CD4-positive, alpha-beta T cell treated with Interleukin-4 for 1 hour (primary cell): ENCODE data around the gene GSPT1.
A peak's percentile ranks its signal among the peaks of the same experiment; 100 is the strongest.
"Not testable (repeated sequence)": the region's sequence is repeated elsewhere in the genome, so short reads cannot be mapped to it uniquely, and the experiment has no call there.

Experiments
- DNase-seq, 2 donors: peaks; one replicate each; pipeline ENCODE4 v3.0.0-alpha.2; 2020 to 2022

GSPT1 gene

DNA sequence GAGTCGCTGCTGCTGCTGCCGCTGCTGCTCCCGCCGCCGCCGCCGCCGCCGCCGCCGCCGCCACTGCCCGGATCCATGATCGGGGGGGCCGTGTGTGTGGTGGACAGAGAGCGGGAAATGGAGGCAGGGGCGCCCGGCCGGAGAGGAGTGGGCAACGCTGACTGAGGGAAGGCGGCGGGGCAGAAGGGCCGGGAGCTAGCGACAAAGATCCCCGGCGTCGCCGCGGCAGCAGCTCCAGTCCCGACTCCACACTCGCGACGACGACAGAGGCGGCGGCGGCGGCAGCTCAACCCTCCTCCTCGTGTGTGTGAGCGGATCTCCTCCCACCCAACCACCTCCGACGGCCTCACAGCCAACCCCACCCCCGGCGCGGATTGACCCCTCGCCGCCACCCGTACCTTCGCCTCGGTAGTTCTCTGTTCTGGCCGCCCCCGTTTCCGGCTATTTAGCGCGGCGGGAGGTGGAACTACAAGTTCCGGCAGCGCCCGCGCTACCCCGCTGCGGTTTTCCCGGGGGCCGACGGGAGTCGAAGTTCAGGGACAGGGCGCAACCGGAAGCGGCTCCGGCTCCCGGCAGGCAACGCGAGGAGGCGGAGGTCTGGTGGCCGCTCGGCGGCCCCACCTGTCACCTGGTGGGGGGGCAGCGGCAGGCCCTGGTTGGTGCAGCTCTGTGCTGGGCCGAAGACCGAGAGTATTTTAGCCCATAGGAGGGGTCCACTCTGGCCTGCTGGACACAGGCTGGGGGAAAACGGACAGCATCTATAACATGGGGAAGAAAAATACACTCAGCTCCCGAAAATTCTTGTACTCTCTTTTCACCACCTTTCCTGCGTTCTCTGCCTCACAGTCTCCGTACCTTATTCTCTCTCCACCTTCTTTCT, at the start of gene GSPT1:
Gene GSPT1 (minus strand): TSS at position 313 of the 880 bp plus-strand sequence. CDS start 236 bp downstream, at position 77.
- DNase-seq, result peak; percentile 98 to 99

DNA sequence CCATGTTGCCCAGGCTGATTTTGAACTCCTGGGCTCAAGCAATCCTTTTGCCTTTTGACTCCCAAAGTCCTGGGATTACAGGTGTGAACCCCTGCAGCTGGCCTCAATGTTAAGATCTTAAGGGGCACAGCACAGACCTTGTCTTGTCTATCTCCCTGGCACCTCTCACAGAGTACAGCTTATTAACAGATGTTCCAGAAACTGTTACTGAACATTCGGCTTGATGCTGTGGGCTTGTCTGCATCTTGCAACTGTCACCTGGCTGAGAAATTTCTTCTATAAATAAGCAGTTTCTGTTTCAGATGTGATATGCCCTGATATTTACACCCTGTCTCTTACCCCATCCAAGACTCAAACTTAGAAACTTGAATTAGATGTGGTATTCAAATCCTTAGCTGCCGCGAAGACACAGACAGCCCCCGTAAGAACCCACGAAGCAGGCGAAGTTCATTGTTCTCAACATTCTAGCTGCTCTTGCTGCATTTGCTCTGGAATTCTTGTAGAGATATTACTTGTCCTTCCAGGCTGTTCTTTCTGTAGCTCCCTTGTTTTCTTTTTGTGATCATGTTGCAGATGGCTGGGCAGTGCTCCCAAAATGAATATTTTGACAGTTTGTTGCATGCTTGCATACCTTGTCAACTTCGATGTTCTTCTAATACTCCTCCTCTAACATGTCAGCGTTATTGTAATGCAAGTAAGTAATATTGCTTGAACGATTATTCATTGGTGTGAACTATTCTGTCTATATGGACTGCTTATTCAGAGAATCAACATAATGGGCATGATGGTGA, 49.2 kb upstream of the GSPT1 start, which contains the start of gene TNFRSF17:
Gene TNFRSF17 (plus strand): TSS at position 450 of the 791 bp plus-strand sequence. CDS start 115 bp downstream, at position 565.
- DNase-seq, result no peak

- DNase-seq, result no peak
Measured at GRCh38 chr16:11963706-11964105, 48.0 kb upstream of the GSPT1 start.

DNA sequence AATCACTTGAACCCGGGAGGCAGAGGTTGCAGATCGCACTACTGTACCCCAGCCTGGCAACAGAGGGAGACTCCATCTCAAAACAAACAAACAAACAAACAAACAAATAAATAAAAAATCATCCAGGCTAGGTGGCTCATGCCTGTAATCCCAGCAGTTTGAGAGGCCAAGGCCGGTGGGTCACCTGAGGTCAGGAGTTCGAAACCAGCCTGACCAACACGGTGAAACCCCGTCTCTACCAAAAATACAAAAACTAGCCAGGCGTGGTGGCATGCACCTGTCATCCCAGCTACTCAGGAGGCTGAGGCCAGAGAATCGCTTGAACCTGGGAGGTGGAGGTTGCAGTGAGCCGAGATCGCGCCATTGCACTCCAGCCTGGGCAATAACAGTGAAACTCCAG, 47.2 kb upstream of the GSPT1 start:
- not testable (repeated sequence) for DNase-seq

- not testable (repeated sequence) for DNase-seq
Measured at GRCh38 chr16:11962457-11962856, 46.7 kb upstream of the GSPT1 start.

DNA sequence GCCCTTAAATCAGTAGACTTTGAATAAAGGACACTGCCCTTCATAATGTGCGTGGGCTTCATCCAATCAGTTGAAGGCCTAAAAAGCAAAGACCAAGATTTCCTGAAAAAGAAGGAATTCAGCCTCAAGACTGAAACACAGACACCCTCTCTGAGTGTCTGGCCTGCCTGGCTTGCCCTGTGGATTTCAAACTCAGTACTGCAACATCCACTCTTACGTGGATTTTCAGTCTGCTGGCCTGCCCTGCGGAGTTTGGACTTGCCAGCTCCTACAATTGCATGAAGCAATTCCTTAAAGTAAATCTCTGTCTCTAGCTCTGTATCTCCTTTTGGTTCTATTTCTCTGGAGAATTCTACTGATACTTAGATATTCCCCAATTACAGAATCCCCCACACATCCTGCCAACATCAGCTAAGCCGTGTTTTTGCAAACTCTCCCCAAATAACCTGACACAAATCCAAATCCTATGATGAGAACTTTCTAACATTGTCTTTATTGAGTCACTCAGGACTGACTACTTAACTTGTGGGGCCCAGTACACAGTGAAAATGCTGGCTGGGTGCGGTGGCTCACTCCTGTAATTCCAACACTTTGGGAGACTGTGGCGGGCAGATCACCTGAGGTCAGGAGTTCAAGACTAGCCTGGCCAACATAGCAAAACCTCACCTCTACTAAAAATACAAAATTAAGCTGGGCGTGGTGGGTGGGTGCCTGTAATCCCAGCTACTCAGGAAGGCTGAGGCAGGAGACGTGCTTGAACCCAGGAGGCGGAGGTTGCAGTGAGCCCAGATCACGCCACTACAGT, 42.0 kb upstream of the GSPT1 start:
- no peak for DNase-seq

GRCh38 chr16:11956558-11956957, 40.8 kb upstream of the GSPT1 start:
- no peak for DNase-seq

- DNase-seq, result no peak
Measured at GRCh38 chr16:11955713-11956123, 40.0 kb upstream of the GSPT1 start.

DNA sequence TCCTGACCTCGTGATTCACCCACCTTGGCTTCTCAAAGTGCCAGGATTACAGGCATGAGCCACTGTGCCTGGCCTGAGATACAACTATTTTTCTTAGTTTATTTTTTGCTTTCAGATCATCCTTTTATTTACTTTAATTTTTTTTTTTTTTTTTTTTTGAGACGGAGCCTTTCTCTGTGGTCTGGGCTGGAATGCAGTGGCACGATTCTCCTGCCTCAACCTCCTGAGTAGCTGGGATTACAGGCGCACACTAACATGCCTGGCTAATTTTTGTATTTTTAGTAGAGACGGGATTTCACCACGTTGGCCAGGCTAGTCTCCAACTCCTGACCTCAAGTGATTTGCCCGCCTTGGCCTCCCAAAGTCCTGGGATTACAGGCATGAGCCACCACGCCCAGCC, 37.8 kb upstream of the GSPT1 start:
- DNase-seq, result not testable (repeated sequence)

- DNase-seq, result no peak
Measured at GRCh38 chr16:11950388-11950787, 34.6 kb upstream of the GSPT1 start.

DNA sequence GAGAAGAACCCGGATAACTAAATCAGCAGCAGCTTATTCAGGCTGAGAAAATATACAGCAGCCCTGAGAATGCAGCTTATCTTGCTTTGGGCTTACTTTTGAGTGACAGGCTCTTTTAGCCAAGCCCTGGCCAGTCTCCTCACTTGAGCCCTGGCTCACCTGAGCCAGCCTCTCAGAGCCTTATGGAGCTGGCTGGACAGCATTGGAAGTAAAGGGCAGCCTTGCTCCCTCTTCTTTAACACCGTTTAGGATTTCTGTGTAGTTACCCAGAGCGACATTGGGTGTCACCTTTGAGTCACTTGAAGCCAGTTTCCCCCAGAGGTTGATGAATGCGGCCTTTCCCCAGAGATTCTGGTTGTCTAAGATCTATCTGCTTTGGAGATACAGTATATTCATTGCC, 33.8 kb upstream of the GSPT1 start:
- peak; percentile 22 to 40 for DNase-seq

DNA sequence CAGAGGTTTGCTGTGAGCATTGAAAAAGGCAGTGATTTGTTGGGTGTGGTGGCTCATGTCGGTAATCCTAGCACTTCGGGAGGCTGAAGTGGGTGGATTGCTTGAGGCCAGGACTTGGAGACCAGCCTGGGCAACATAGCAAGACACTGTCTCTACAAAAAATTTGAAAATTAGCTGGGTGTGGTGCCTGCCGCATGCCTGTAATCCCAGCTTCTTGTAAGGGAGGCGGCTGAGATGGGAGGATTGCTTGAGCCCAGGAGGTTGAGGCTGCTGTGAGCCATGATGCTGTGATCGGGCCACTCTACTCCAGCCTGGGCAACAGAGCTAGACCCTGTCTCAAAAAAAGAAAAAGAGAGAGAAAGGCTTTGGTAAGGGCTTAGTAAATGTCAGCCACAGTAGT, 33.1 kb upstream of the GSPT1 start:
- no peak for DNase-seq

DNA sequence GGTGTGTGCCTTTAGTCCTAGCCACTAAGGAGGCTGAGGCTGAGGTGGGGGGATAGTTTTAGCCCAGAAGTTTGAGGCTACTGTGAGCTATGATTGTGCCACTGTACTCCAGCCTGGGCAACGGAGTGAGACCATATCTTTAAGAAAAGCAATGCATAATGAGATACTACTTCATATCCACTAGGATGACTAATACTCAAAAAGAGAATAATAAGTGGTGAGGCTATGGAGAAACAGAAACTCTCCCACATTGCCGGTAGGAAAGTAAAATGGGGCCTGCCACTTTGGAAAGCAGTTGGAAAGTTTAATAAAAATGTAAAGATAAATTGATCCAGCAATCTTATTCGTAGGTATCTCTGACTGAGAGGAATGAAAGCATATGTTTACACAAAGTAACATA, 30.7 kb upstream of the GSPT1 start:
- DNase-seq, result no peak

GRCh38 chr16:11941945-11942344, 26.2 kb upstream of the GSPT1 start, which contains the start of gene NPIPB2:
NPIPB2 (minus strand) TSS chr16:11942045; CDS start chr16:11942045, 0 bp downstream.
- DNase-seq, result not testable (repeated sequence)

- not testable (repeated sequence) for DNase-seq
Measured at GRCh38 chr16:11927350-11927749, 11.6 kb upstream of the GSPT1 start.

GRCh38 chr16:11924046-11924445, 8.3 kb upstream of the GSPT1 start:
- DNase-seq, result not testable (repeated sequence)

DNA sequence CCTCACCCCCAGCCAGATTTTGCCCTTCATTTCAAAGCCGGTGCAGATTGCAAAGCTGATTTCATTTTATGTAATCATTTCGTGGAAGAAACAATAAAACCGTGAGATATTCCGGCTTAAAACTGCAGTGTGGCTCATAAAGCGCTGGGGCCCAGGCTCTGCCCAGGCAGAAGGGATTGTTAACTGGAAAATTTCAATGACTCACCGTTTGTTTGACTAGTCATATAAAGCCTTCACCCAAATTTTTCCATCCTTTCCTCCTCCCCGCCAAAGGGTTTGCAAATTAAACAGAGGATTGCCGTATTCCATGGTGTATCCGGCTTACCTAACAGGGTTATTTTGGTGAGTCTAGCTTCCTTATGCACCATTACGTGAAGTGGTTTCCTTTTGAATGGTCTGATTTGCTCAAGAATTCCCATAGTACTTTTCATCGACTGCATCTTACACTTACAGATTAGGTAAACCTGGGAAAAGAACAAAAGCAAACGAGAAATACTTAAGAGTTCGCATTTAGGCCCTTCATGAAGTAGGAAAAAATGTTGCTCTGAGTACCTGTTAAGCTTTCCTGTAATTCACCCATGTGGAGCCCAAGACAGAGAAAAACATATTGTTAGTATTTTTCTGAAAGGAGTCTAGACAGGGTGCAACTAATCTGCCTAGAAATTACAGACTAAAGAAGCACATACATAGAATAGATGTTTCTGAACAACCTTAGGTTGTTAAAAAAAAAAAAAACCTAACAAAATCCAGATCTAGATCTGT, 949 bp upstream of the GSPT1 start:
- DNase-seq, result no peak

GRCh38 chr16:11915114-11915643, 577 bp downstream of the GSPT1 start:
- peak; percentile 19 to 40 for DNase-seq

- peak; percentile 21 to 53 for DNase-seq
Measured at GRCh38 chr16:11914210-11915113, 1.3 kb downstream of the GSPT1 start.

GRCh38 chr16:11913425-11914079, 2.2 kb downstream of the GSPT1 start:
- DNase-seq, result peak; percentile 78 to 82
